A673 (cell line): ENCODE data around the gene CILP.
"Not testable (repeated sequence)": the region's sequence is repeated elsewhere in the genome, so short reads cannot be mapped to it uniquely, and the experiment has no call there.

ENCODE experiments used
- CTCF ChIP-seq: fragments of 300-800, 200-600 bp; sonication (generic); conservative IDR thresholded peaks from 2 replicates; pipeline ENCODE4 v1.5.1; 2017; ENCODE audit warnings: low read depth, mild to moderate bottlenecking, antibody characterized with exemption, low read length, moderate library complexity, mixed read lengths
- EZH2 ChIP-seq: fragments of 200-600 bp; sonication (generic); IDR thresholded peaks from 2 replicates; pipeline ENCODE4 v1.6.1; 2017; ENCODE audit warnings: borderline replicate concordance, low read depth, mild to moderate bottlenecking, mixed read lengths, antibody characterized with exemption, low read length; ENCODE audit not compliant: poor library complexity, severe bottlenecking

- TF ChIP-seq CTCF, EZH2: not testable (repeated sequence)
Measured at GRCh38 chr15:65188472-65188871, 22.8 kb downstream of the CILP start.
